Limb (tissue), 2 donors: ENCODE measurements around the gene ZBED1.
"Not testable (repeated sequence)": the region's sequence is repeated elsewhere in the genome, so short reads cannot be mapped to it uniquely, and the experiment has no call there.

ENCODE experiments used
- DNase-seq, 2 donors: peaks; one replicate each; pipeline ENCODE4 v3.0.0-alpha.2; 2016; ENCODE audit errors: extremely low spot score in 2 of 2

Gene ZBED1

DNA sequence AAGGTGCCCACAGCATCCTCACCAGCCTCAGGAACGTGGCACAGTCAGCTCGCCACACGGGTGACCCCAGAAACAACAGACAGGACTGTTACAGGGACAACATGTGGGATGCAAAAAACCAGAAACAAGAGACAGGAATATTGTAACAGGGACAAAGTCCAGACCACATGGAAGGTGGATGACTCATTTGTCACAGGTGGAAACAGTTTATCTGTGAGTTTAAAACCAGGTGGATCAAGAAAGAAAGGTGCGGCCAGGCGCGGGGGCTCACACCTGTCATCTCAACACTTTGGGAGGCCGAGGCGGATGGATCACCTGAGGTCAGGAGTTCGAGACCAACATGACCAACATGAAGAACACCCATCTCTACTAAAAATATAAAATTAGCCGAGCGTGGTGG lies 23.5 kb downstream of the ZBED1 start:
- not testable (repeated sequence) for DNase-seq

GRCh38 chrX:2474963-2475726 lies 25.6 kb downstream of the ZBED1 start:
- no peak for DNase-seq

DNA sequence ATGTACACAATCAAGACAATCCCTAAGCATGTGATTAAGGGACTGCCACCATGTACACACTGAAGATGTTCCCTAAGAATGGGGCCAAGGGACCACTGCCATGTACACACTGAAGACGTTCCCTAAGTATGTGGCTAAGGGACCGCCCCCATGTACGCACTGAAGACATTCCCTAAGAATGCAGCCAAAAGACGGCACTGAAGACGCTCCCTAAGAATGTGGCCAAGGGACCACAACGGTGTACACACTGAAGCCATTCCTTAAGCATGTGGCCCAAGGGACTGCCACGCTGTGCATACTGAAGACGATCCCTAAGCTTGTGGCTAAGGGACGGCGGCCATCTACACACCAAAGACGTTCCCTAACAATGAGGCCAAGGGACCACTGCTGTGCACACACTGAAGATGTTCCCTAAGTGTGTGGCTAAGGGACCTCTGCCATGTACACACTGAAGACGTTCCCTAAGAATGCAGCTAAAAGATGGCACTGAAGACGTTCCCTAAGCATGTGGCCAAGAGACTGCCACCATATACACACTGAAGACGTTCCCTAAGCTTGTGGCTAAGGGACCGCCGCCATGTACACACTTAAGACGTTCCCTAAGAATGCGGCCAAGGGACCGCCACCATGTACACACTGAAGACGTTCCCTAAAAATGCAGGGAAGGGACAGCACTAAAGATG lies 26.4 kb downstream of the ZBED1 start:
- no peak for DNase-seq

- not testable (repeated sequence) for DNase-seq
Observed at GRCh38 chrX:2473064-2473463, 27.7 kb downstream of the ZBED1 start.

- no peak for DNase-seq
Observed at GRCh38 chrX:2471641-2472040, 29.1 kb downstream of the ZBED1 start.

- not testable (repeated sequence) for DNase-seq
Observed at GRCh38 chrX:2471126-2471525, 29.6 kb downstream of the ZBED1 start.

DNA sequence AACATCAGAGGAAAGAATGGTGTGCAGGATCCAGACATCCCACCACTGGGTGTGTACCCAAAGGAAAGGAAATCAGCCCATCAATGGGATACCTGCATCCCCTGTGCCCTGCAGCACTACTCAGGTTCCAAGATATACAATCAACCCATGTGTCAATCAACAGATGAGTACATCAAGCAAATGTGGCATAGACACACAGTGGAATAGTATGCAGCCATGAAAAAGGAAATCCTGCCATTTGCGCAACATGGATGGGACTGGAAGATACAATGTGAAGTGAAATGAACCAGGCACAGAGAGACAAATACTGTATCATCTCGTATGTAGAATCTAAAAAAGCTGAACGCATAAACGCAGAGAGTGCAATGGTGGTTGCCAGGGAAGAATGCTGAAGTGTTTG lies 30.9 kb downstream of the ZBED1 start:
- DNase-seq, result not testable (repeated sequence)

- no peak for DNase-seq
Observed at GRCh38 chrX:2469196-2469685, 31.5 kb downstream of the ZBED1 start.

DNA sequence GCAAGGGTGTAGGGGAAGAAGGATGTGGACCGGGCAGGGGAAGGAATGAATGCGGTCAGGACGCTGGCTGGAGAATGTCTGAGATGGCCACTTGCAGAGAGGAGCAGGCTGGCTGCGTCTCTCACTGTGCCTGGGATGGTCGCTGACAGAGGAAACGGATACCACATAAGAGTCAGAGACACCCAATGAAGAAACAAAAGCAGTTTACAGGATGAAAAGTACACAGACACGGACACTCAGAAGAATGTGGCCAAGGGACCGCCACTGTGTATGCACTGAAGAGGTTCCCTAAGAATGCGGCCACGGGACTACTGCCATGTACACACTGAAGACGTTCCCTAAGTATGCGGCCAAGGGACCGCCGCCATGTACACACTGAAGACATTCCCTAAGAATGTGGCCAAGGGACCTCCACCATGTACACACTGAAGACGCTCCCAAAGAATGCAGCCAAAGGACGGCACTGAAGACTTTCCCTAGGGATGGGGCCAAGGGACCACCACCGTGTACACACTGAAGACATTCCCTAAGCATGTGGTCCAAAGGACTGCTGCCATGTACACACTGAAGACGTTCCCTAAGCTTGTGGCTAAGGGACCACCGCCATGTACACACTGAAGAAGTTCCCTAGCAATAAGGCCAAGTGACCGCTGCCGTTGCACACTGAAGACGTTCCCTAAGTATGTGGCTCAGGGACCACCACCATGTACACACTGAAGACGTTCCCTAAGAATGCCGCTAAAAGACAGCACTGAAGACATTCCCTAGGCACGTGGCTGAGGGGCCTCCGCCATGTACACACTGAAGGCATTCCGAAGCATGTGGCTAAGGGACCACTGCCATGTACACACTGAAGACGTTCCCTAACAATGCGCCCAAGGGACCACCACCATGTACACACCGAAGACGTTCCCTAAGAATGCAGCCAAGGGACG lies 32.2 kb downstream of the ZBED1 start:
- no peak for DNase-seq

DNA sequence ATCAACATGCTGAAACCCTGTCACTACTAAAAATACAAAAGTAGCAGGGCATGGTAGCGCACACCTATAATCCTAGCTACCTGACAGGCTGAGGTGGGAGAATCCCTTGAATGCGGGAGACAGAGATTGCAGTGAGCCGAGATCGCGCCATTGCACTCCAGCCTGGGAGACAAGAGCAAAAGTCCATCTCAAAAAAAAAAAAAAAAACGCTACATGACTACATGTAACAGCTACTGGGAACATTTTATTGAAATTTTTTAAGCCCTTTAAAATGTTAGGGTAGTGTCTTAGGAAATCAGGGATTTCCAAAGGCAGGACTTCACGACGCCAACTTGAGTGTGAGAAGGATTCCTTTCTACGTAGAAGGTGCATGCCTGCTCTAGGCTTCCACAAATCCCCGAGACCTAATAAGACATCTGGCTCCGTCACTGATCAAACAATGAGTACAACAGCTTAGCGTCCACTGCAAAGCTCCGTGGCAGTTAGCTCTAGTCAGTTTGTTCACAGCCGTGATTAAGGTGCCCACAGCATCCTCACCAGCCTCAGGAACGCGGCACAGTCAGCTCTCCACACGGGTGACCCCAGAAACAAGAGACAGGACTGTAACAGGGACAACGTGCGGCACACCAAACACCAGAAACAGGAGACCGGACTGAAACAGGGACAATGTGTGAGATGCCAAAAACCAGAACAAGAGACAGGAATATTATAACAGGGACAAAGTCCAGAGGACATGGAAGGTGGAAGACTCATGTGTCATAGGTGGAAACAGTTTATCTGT lies 33.7 kb downstream of the ZBED1 start:
- no peak for DNase-seq

DNA sequence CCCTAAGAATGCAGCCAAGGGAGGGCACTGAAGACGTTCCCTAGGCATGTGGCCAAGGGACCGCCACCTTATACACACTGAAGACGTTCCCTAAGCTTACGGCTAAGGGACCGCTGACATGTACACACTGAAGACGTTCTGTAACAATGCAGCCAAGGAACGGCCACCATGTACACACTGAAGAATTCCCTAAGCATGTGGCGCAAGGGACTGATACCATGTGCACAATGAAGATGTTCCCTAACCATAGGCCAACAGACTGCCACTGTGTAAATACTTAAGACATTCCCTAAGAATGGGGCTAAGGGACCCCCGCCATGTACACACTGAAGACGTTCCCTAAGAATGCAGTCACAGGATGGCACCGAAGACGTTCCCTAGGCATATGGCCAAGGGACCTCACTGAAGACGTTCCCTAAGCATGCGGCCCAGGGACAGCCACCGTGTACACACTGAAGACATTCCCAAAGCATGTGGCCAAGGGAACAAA lies 36.1 kb downstream of the ZBED1 start:
- no peak for DNase-seq

DNA sequence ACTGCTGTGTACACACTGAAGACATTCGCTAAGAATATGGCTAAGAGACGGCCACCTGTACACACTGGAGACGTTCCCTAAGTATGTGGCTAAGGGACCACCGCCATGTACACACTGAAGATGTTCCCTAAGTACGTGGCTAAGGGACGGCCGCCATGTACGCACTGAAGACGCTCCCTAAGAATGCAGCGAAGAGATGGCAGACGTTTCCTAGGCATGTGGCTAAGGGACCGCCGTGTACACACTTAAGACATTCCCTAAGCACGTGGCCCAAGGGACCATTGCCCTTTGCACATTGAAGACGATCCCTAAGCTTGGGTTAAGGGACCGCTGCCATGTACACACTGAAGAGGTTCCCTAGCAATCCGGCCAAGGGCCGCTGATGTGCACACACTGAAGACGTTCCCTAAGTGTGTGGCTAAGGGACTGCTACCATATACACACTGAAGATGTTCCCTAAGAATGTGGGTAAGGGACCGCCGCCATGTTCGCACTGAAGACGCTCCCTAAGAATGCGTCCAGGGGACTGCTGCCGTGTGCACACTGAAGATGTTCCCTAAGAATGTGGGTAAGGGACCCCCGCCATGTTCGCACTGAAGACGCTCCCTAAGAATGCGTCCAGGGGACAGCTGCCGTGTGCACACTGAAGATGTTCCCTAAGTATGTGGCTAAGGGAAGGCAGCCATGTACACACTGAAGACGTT lies 36.7 kb downstream of the ZBED1 start:
- DNase-seq, result no peak

- DNase-seq, result not testable (repeated sequence)
Observed at GRCh38 chrX:2463481-2463880, 37.3 kb downstream of the ZBED1 start.

- DNase-seq, result no peak
Observed at GRCh38 chrX:2462780-2463179, 38.0 kb downstream of the ZBED1 start.

GRCh38 chrX:2462074-2462473 lies 38.7 kb downstream of the ZBED1 start:
- DNase-seq, result no peak

DNA sequence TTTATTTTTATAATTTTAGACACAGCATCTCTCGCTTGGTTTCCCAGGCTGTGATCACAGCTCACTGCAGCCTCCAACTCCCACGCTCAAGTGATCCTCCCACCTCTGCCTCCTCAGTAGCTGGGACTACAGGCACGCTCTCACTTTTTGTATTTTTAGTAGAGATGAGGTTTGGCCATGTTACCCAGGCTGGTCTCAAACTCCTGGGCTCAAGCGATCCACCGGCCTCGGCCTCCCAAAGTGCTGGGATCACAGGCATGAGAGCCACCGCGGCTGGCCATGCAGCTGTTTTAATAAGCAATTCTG lies 39.1 kb downstream of the ZBED1 start:
- no peak for DNase-seq

DNA sequence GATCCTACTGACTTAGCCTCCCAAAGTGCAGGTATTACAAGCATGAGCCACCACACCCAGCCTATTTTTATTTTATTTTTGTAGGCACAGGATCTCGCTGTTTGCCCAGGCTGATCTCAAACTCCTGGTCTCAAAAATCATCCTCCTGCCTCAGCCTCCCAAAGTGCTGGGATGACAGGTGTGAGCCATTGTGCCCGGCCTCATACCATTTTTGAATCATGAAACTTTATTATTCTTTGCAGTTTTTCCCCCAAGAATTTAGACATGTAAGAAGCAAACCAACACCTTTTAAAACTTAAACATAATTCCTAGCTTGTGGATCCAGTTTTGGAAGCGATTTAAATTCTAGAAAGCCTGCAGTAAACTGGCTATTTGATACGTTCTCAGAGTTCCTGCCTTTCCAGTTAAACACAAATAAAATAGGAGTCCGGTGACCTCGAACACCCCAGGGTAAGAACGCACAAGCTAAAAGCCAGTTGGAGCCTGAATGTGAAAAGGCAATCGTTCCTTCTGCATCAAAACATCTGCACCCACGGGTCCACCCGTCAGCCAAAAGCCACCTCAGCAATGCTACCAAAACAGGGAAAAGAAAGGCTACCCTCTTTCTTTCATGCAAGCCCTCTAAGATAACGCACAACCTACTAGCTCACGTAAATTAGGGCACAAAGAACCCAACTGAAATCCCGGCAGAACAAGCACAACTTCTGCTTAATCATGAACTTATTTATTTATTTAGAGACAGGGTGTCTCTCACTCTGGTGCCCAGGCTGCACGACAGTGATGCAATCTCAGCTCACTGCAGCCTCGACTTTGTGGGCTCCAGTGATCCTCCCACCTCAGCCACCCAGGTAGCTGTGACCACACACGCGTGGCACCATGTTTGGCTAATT lies 39.7 kb downstream of the ZBED1 start:
- not testable (repeated sequence) for DNase-seq

- not testable (repeated sequence) for DNase-seq
Observed at GRCh38 chrX:2460048-2460447, 40.7 kb downstream of the ZBED1 start.

DNA sequence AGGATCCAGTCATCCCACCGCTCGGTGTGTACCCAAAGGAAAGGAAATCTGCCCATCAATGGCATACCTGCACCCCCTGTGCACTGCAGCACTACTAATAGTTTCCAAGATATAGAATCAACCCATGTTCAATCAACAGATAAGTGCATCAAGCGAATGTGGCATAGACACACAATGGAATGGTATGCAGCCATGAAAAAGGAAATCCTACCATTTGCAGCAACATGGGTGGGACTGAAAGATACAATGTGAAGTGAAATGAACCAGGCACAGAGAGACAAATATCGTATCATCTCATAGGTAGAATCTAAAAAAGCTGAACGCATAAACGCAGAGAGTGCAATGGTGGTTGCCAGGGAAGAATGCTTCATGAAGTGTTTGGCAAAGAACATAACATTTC lies 42.5 kb downstream of the ZBED1 start:
- no peak for DNase-seq
